HEK293 (cell line): ENCODE results near the gene MYOM1.

Experiments used
- CTCF ChIP-seq: fragments of 450-650 bp; formaldehyde crosslinking; IDR thresholded peaks from 2 replicates; pipeline ENCODE4 v1.5.1; 2016; ENCODE audit warnings: missing biosample characterization, missing genetic modification characterization
- KLF9 ChIP-seq: fragments of 450-650 bp; formaldehyde crosslinking; IDR thresholded peaks from 2 replicates; pipeline ENCODE4 v1.5.1; 2016; ENCODE audit warnings: missing biosample characterization, missing genetic modification characterization, low read depth
- SP2 ChIP-seq: fragments of 450-650 bp; formaldehyde crosslinking; IDR thresholded peaks from 2 replicates; pipeline ENCODE4 v1.5.1; 2016; ENCODE audit warnings: missing biosample characterization, missing genetic modification characterization
- ZNF558 ChIP-seq: fragments of 450-650 bp; formaldehyde crosslinking; IDR thresholded peaks from 2 replicates; pipeline ENCODE4 v1.5.1; 2016; ENCODE audit warnings: missing biosample characterization, missing genetic modification characterization
- ZNF571 ChIP-seq: fragments of 450-650 bp; formaldehyde crosslinking; IDR thresholded peaks from 2 replicates; pipeline ENCODE4 v1.5.0; 2017; ENCODE audit warnings: missing biosample characterization, missing genetic modification characterization
- ZNF623 ChIP-seq: fragments of 450-650 bp; formaldehyde crosslinking; IDR thresholded peaks from 2 replicates; pipeline ENCODE4 v1.5.1; 2016; ENCODE audit warnings: missing biosample characterization, missing genetic modification characterization
- ZNF639 ChIP-seq: fragments of 450-650 bp; formaldehyde crosslinking; IDR thresholded peaks from 2 replicates; pipeline ENCODE4 v1.5.1; 2016; ENCODE audit warnings: missing biosample characterization, missing genetic modification characterization
- TF ChIP-seq, protein P1 (sequence below): fragments of 450-650 bp; formaldehyde crosslinking; optimal IDR thresholded peaks from 2 replicates; pipeline ENCODE3; 2016; ENCODE audit warnings: missing biosample characterization, mild to moderate bottlenecking, missing genetic modification characterization
- TF ChIP-seq, protein P2 (sequence below): IDR thresholded peaks from 2 replicates; pipeline ENCODE4 v1.6.1; 2011; ENCODE audit warnings: mild to moderate bottlenecking, low read depth, low read length, borderline replicate concordance
- TF ChIP-seq, protein P3 (sequence below): sonication (generic); formaldehyde crosslinking; IDR thresholded peaks from 2 replicates; pipeline ENCODE4 v1.8.1; 2022; ENCODE audit warnings: mild to moderate bottlenecking, moderate library complexity, missing genetic modification reagents

- TF ChIP-seq CTCF (no peak), ZNF558 (tag by site-specific recombination) (no peak), SP2 (tag by site-specific recombination) (no peak), ZNF571 (tag by site-specific recombination) (no peak), ZNF623 (no peak), ZNF639 (tag by site-specific recombination) (no peak), KLF9 (tag by site-specific recombination) (no peak)
- TF ChIP-seq, protein P1, sequence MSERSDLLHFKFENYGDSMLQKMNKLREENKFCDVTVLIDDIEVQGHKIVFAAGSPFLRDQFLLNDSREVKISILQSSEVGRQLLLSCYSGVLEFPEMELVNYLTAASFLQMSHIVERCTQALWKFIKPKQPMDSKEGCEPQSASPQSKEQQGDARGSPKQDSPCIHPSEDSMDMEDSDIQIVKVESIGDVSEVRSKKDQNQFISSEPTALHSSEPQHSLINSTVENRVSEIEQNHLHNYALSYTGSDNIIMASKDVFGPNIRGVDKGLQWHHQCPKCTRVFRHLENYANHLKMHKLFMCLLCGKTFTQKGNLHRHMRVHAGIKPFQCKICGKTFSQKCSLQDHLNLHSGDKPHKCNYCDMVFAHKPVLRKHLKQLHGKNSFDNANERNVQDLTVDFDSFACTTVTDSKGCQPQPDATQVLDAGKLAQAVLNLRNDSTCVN (tag by site-specific recombination) = no peak
- TF ChIP-seq, protein P2, sequence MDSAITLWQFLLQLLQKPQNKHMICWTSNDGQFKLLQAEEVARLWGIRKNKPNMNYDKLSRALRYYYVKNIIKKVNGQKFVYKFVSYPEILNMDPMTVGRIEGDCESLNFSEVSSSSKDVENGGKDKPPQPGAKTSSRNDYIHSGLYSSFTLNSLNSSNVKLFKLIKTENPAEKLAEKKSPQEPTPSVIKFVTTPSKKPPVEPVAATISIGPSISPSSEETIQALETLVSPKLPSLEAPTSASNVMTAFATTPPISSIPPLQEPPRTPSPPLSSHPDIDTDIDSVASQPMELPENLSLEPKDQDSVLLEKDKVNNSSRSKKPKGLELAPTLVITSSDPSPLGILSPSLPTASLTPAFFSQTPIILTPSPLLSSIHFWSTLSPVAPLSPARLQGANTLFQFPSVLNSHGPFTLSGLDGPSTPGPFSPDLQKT = no peak
- TF ChIP-seq, protein P3, sequence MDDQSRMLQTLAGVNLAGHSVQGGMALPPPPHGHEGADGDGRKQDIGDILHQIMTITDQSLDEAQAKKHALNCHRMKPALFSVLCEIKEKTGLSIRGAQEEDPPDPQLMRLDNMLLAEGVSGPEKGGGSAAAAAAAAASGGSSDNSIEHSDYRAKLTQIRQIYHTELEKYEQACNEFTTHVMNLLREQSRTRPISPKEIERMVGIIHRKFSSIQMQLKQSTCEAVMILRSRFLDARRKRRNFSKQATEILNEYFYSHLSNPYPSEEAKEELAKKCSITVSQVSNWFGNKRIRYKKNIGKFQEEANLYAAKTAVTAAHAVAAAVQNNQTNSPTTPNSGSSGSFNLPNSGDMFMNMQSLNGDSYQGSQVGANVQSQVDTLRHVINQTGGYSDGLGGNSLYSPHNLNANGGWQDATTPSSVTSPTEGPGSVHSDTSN = no peak
Measured at GRCh38 chr18:3093624-3094337, 126.0 kb downstream of the MYOM1 start.
